ENCODE measurements around the gene TCIRG1. TPM values are rescaled to one million over a fixed set of nuclear protein-coding genes. Genes with fewer than 3 reads are reported as not detected.

Gene TCIRG1
- polyA plus RNA-seq, 3 donors = 109 to 263 (median 130) TPM

DNA sequence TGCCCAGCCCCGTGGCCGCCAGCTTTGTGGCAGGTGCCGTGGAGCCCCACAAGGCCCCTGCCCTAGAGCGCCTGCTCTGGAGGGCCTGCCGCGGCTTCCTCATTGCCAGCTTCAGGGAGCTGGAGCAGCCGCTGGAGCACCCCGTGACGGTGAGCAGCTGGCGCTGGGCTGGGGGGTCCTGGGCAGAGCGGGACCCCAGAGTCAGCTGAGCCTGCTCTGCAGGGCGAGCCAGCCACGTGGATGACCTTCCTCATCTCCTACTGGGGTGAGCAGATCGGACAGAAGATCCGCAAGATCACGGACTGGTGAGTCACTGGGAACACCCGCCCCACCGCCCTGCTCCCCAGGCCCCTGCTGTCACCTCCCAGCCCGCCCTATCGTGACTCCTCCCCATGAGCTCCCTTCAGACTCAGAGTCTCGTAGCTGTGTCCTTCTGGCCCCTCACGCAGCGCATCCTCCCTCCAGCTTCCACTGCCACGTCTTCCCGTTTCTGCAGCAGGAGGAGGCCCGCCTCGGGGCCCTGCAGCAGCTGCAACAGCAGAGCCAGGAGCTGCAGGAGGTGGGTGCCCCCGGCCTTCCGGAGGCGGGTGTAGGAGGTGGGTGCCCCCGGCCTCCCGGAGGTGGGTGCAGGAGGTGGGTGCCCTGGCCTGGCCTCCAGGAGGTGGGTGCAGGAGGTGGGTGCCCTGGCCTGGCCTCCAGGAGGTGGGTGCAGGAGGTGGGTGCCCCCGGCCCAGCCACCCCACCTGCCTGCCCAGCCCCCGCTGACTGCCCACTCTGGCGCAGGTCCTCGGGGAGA lies 4.7 kb downstream of the TCIRG1 start:
- no peak overlapping the region for H3K27ac ChIP-seq (ENCODE audit: low read depth, low read length)
- 50 to 81% (median 80%) methylated on average over 26 to 36 of the region's 36 CpGs for WGBS, 3 donors

DNA sequence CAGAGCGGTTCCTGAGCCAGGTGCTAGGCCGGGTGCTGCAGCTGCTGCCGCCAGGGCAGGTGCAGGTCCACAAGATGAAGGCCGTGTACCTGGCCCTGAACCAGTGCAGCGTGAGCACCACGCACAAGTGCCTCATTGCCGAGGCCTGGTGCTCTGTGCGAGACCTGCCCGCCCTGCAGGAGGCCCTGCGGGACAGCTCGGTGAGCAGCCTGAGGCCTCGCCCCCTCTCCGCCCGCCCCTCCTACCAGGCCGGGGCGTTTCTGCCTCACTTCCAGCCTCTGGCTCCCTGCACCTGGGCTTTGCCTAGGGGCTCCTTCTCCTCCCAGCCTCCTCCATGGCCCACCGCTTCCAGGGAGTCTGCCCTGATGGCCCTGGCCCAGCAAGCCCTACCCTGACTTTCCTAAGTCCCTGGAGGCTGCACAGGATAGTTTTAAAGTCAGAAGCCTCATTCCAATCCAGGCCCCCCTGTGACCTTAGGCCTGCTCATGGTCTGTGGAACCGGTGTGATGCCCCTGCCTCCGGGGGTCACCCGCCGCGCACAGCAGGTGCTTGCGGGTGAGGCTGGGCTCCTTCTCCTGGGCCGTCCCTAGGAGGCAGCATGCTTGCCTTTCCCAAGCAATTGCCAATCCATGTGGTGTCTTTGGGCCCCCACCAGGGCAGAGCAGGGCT lies 5.5 kb downstream of the TCIRG1 start:
- no peak overlapping the region for H3K27ac ChIP-seq (ENCODE audit: low read depth, low read length)
- WGBS, 3 donors = 54 to 92% (median 89%) methylated on average over 20 to 24 of the region's 24 CpGs

- H3K27ac ChIP-seq (ENCODE audit: low read depth, low read length) = no peak overlapping the region
- WGBS, 3 donors = 93 to 94% (median 94%) methylated on average over 18 of the region's 18 CpGs
Observed at GRCh38 chr11:68044898-68045351, 6.1 kb downstream of the TCIRG1 start.

DNA sequence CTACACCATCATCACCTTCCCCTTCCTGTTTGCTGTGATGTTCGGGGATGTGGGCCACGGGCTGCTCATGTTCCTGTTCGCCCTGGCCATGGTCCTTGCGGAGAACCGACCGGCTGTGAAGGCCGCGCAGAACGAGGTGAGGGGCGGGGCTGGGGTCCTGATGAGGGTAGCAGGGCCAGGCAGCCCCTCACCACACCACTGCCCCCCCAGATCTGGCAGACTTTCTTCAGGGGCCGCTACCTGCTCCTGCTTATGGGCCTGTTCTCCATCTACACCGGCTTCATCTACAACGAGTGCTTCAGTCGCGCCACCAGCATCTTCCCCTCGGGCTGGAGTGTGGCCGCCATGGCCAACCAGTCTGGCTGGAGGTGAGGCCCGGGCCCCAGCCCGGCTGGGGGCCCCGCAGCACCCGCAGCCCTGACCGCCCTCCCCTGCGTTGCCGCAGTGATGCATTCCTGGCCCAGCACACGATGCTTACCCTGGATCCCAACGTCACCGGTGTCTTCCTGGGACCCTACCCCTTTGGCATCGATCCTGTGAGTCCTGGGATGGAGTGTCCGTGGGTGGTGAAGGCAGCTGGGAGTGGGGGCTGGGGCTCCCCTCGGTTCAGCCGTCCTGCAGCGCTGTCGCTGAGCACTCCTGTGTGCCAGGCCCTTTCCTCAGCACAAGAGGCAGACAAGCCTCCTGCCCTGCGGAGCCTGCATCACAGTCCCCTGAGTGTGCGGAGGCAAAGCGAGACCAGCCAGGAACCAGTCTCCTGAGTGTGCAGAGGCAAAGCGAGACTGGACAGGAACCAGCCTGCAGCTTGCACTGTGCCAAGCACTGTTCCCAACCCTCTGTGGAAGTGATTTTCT lies 8.8 kb downstream of the TCIRG1 start:
- H3K27ac ChIP-seq (ENCODE audit: low read depth, low read length) = no peak overlapping the region
- 88 to 89% (median 89%) methylated on average over 37 of the region's 37 CpGs for WGBS, 3 donors

- WGBS, 3 donors = 85 to 91% (median 89%) methylated on average over 33 to 35 of the region's 35 CpGs
- no peak overlapping the region for H3K27ac ChIP-seq (ENCODE audit: low read depth, low read length)
Observed at GRCh38 chr11:68048681-68049508, 10.1 kb downstream of the TCIRG1 start.

DNA sequence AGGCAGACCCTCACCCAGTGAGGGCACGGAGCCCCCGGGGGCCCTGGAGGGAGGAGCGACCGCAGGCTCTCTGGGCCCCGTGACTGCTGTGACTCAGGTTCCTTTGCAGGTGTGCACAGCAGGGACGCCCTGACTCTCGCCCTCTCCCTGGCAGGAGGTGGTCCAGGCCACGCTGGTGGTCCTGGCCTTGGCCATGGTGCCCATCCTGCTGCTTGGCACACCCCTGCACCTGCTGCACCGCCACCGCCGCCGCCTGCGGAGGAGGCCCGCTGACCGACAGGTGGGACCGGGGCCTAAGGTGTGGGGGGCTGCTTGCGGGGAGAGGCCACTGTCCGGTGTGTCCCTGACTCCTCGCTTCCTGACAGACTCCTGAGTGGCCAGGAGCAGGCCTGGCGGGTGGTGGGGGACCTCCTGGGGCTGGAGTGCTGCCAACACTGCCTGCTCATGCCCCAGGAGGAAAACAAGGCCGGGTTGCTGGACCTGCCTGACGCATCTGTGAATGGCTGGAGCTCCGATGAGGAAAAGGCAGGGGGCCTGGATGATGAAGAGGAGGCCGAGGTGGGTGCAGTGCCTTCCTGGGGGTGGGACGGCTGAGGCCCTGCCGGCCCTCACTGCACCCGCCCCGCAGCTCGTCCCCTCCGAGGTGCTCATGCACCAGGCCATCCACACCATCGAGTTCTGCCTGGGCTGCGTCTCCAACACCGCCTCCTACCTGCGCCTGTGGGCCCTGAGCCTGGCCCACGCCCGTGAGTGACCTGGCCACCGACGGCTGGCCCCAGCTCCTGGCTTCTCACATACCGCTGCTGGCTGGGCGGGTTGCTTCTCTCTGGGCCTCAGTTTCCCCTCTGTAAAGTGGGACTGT lies 10.9 kb downstream of the TCIRG1 start:
- 77 to 94% (median 91%) methylated on average over 33 to 40 of the region's 40 CpGs for WGBS, 3 donors
- no peak overlapping the region for H3K27ac ChIP-seq (ENCODE audit: low read depth, low read length)

GRCh38 chr11:68050371-68050841 lies 11.6 kb downstream of the TCIRG1 start:
- no peak overlapping the region for H3K27ac ChIP-seq (ENCODE audit: low read depth, low read length)
- 89 to 97% (median 95%) methylated on average over 18 of the region's 18 CpGs for WGBS, 3 donors

DNA sequence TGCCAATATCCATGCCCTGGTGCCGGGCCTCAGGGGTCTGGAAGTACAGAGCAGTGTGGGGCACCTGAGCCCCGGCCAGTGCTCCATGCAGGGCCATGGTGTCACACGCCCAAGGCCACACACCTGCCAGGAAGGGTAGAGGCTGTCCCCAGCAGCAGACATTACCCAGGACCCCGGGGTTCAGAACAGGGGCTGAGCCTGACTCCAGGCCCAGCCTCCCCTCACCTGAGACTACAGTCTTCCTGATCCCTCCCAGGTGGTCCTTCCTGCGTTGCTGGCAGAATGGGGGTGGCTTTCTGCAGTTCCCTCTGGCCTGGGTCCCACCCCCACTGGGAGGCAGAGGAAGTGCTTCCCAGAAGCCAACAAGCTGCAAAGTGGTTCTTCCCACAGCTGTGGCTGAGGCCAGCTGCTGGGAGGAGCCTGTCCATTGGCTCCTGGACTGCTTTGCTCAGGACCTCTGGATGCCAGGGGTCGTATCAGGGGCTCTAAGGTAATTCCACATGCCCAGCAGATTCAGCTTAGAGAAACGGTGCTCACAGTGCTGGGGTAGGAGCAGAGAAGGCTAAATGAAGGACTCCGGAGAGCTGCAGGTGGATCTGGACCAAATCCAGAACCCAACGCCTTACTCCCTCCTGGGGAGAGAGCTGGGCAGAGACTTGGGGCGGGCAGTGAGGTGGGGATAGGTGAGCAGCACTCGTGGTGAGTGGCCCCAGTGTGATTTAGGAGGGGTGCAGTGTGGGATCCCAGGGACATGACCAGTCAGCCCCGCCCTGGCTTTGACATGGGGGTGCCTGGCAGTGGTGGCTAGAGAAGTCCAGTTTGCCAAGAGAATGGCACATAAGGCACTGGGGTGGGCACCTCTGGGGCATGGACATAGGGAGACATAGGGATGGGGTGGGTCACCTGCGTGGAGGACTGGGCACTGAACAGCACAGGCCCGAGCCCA lies 12.6 kb downstream of the TCIRG1 start:
- no peak overlapping the region for H3K27ac ChIP-seq (ENCODE audit: low read depth, low read length)
- WGBS, 3 donors = 67 to 83% (median 79%) methylated on average over 14 of the region's 14 CpGs

DNA sequence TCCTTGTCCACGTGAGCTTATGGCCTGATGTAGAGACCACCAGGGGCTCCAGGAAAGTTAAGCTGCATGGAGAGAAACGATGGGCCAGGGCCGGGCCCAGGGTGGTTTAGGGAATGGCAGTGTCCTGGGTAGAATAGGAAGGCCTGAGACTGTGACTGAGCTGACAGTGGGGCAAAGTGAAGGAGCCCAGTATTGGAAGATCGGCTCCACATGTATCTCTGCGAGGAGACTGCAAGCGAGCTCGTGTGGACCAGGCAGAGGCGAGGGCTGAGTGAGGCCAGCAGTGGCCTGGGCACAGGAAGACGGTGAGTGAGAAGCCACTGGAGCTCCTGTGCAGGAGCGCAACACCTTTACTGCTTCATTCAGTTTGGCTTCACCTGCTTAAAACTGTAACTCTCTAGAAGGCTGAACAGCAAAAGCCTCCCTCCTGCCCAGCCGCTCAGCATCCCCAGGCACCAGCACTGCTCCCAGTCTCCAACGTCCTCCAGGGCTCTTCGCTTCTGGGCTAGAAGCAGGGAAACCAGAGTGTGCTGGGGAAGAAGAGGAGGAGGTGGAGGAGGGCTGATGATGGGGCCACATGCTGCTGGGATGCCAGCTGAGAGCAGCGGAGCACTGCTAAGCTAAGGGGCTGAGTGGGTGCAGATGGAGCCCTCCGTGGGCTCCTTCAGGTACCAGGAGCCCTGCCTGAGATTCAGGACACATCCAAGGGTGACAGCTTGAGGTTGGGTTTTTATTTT lies 13.5 kb downstream of the TCIRG1 start:
- no peak overlapping the region for H3K27ac ChIP-seq (ENCODE audit: low read depth, low read length)
- 84 to 91% (median 91%) methylated on average over 15 of the region's 15 CpGs for WGBS, 3 donors

- WGBS, 3 donors = 49 to 71% (median 65%) methylated on average over 9 of the region's 9 CpGs
- no peak overlapping the region for H3K27ac ChIP-seq (ENCODE audit: low read depth, low read length)
Observed at GRCh38 chr11:68053117-68053516, 14.3 kb downstream of the TCIRG1 start.

DNA sequence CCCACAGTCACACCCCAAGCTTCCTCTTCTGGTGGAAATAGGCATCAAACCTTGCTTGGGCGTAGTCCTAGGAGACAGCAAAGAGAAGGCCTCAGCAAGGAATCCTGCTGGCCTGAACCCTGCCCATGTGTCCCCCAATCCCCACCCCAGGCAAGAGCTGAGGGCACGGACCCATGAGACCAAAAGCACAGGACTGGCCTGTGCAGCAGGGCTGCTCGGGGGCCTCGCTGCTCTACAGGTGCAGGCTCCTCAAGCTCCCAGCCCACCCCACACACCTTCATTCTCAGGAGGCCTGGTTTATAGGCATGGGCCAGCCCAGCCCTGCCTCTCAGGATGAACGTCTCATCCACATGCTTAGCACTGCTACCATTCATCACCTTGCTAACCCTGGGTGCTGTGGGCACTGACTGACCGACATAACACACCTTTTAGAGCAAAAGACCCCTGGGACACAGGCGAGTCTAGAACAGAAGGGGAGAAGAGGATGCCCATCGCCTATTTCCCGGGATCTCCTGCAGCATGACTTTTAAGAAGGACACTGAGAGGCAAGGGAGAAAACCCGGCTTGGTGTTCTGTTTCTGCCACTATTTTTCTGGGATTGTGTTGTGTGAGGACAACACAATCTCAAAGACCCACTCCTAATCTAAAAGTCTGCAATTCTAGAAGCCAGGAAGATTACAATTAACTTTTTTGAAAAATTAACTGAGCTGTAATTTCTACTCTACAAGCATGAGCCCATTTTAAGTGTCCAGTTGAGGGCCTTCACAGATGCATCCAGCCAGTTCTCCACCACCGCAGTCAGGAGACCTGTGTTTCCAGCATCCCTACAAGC lies 15.4 kb downstream of the TCIRG1 start:
- H3K27ac ChIP-seq (ENCODE audit: low read depth, low read length) = no peak overlapping the region
- WGBS, 3 donors = 85 to 92% (median 91%) methylated on average over 11 of the region's 11 CpGs

- 89 to 94% (median 93%) methylated on average over 12 of the region's 12 CpGs for WGBS, 3 donors
- H3K27ac ChIP-seq (ENCODE audit: low read depth, low read length) = no peak overlapping the region
Observed at GRCh38 chr11:68056317-68057285, 17.8 kb downstream of the TCIRG1 start.

DNA sequence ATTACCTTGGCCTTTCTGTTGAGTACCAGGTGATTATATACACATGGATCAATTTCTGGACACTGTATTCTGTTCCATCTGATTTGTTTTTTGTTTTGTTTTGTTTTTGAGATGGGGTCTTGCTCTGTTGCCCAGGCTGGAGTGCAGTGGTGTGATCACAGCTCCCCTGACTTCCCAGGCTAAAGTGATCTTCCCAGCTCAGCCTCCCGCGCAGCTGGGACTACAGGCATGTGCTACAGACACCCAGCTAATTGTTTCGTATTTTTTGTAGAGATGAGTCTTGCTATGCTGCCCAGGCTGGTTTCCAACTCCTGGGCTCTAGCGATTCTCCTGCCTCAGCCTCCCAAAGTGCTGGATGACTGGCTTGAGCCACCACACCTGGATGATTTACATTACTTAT lies 19.0 kb downstream of the TCIRG1 start:
- 95 to 98% (median 97%) methylated on average over 4 of the region's 4 CpGs for WGBS, 3 donors
- H3K27ac ChIP-seq (ENCODE audit: low read depth, low read length) = no peak overlapping the region

GRCh38 chr11:68061508-68061907 lies 22.7 kb downstream of the TCIRG1 start:
- no peak overlapping the region for H3K27ac ChIP-seq (ENCODE audit: low read depth, low read length)
- WGBS, 3 donors = 94 to 97% (median 96%) methylated on average over 7 of the region's 7 CpGs

Data from adipose tissue (tissue), 3 donors.